HTERT RPE-1 (cell line): ENCODE results near the gene TNRC6B.

Experiments used
- in situ Hi-C: fragments of 300-500 bp; cut with MboI; formaldehyde crosslinking; loops from 4 replicates; pipeline ENCODE4 v1.14.3; 2020; ENCODE audit warnings: low sequenced_read_pairs

The TNRC6B gene

GRCh38 chr22:40238425-40239344, 61.0 kb downstream of the TNRC6B start:
- in situ Hi-C loops: no loop called here

GRCh38 chr22:40239345-40239683, 61.6 kb downstream of the TNRC6B start:
- in situ Hi-C loops: no loop called here

- in situ Hi-C loops: no loop called here
Measured at GRCh38 chr22:40240160-40240559, 62.4 kb downstream of the TNRC6B start.

- in situ Hi-C loops: no loop called here
Measured at GRCh38 chr22:40240686-40241085, 63.0 kb downstream of the TNRC6B start.

- in situ Hi-C loops: no loop called here
Measured at GRCh38 chr22:40241200-40241763, 63.6 kb downstream of the TNRC6B start.

GRCh38 chr22:40243891-40244290, 66.2 kb downstream of the TNRC6B start:
- in situ Hi-C loops: no loop called here

- in situ Hi-C loops: no loop called here
Measured at GRCh38 chr22:40244586-40244985, 66.9 kb downstream of the TNRC6B start.

GRCh38 chr22:40247976-40248375, 70.3 kb downstream of the TNRC6B start:
- in situ Hi-C loops: no loop called here

GRCh38 chr22:40249286-40249685, 71.6 kb downstream of the TNRC6B start:
- in situ Hi-C loops: no loop called here

- in situ Hi-C loops: no loop called here
Measured at GRCh38 chr22:40250608-40251007, 72.9 kb downstream of the TNRC6B start.

- in situ Hi-C loops: no loop called here
Measured at GRCh38 chr22:40251106-40251505, 73.4 kb downstream of the TNRC6B start.

- in situ Hi-C loops: no loop called here
Measured at GRCh38 chr22:40252146-40252545, 74.4 kb downstream of the TNRC6B start.

- in situ Hi-C loops: no loop called here
Measured at GRCh38 chr22:40256516-40256915, 78.8 kb downstream of the TNRC6B start.

GRCh38 chr22:40258017-40258416, 80.3 kb downstream of the TNRC6B start:
- in situ Hi-C loops: no loop called here

- in situ Hi-C loops: no loop called here
Measured at GRCh38 chr22:40258501-40258915, 80.8 kb downstream of the TNRC6B start.

- in situ Hi-C loops: no loop called here
Measured at GRCh38 chr22:40261783-40262182, 84.1 kb downstream of the TNRC6B start.

GRCh38 chr22:40263191-40263590, 85.5 kb downstream of the TNRC6B start:
- in situ Hi-C loops: no loop called here

- in situ Hi-C loops: no loop called here
Measured at GRCh38 chr22:40265783-40266182, 88.1 kb downstream of the TNRC6B start.

GRCh38 chr22:40270031-40270430, 92.3 kb downstream of the TNRC6B start:
- in situ Hi-C loops: no loop called here

GRCh38 chr22:40270748-40271373, 93.1 kb downstream of the TNRC6B start:
- in situ Hi-C loops: no loop called here

- in situ Hi-C loops: no loop called here
Measured at GRCh38 chr22:40271440-40271839, 93.7 kb downstream of the TNRC6B start.

- in situ Hi-C loops: no loop called here
Measured at GRCh38 chr22:40273319-40273718, 95.6 kb downstream of the TNRC6B start.
